ENCODE data around the gene COL4A6. TPM values are rescaled to one million over a fixed set of nuclear protein-coding genes. Genes with fewer than 3 reads are reported as not detected.

Gene COL4A6
- total RNA-seq, 1 donor from 2014 or later = 16.1 TPM

Other genes starting within 250 kb of the COL4A6 start
- gene COL4A5, start 1.4 kb upstream of the COL4A6 start, total RNA-seq = 94.6 TPM